IPS-15b (cell line): ENCODE data around the gene BBS1.
"Not testable (repeated sequence)": the region's sequence is repeated elsewhere in the genome, so short reads cannot be mapped to it uniquely, and the experiment has no call there.

Source experiments
- H3K27me3 ChIP-seq: one replicate; pipeline ENCODE4 v1.6.1; 2013; ENCODE audit warnings: low read length; ENCODE audit not compliant: control insufficient read depth, insufficient read depth
- H3K36me3 ChIP-seq: one replicate; pipeline ENCODE4 v1.6.1; 2013; ENCODE audit warnings: low read length; ENCODE audit not compliant: control insufficient read depth, insufficient read depth
- H3K4me1 ChIP-seq: one replicate; pipeline ENCODE4 v1.6.1; 2013; ENCODE audit warnings: mild to moderate bottlenecking, low read length; ENCODE audit not compliant: control insufficient read depth, insufficient read depth
- H3K4me3 ChIP-seq: one replicate; pipeline ENCODE4 v1.5.1; 2013; ENCODE audit warnings: low read depth, low read length
- H3K9ac ChIP-seq: one replicate; pipeline ENCODE4 v1.6.1; 2013; ENCODE audit warnings: low read depth, mild to moderate bottlenecking, low read length
- H3K9me3 ChIP-seq: one replicate; pipeline ENCODE4 v1.6.1; 2013; ENCODE audit warnings: mild to moderate bottlenecking, low read length; ENCODE audit not compliant: control insufficient read depth, insufficient read depth

BBS1 gene

DNA sequence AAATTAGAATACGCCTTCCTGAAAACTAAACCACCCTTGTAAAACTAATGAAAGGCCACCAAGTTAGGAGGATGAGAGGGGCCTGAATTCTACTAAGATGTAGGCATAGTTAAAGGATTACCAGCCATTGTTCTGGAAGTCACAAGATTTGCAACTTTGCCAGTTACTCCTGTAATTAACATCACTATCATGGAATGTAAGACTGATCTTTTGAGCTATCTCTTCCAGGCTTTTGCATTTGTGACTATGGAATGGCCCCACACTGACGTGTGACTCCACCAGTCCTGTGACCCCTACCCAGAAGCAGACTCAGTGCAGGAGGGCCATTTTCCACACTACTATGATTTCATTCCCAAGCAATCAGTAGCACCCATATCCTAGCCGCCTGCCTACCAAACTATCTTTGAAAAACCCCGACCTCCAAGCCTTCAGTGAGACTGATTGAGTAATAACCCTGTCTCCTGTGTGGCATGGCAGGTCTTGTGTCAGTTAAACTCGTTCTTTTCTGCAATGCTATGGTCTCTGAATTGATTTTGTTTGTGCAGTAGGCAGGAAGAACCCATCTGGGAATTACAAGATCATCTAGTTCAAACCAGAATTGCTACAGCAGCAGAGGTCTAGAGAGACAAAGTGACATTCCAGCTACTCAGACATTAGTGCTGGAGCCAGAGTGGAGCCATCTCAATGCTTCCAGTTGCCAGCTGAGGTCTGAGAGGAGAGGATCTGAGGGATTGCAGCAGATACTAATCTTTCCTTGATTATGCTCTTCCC, 59.8 kb downstream of the BBS1 start:
- Histone ChIP-seq H3K4me1 (peaks cover 4% of the 10 kb centered on the region), H3K4me3 (no peak overlapping the region), H3K9me3 (no peaks in the 10 kb centered on the region), H3K36me3 (peaks cover 3% of the 10 kb centered on the region), H3K9ac (no peak overlapping the region), H3K27me3 (no peaks in the 10 kb centered on the region)

GRCh38 chr11:66570850-66571180, 60.4 kb downstream of the BBS1 start:
- Histone ChIP-seq H3K4me1 (peaks cover 4% of the 10 kb centered on the region), H3K9me3 (no peaks in the 10 kb centered on the region), H3K4me3 (no peak overlapping the region), H3K27me3 (no peaks in the 10 kb centered on the region), H3K36me3 (no peaks in the 10 kb centered on the region), H3K9ac (no peak overlapping the region)

- no peak overlapping the region for H3K9ac ChIP-seq
- no peaks in the 10 kb centered on the region for H3K36me3 ChIP-seq
- no peaks in the 10 kb centered on the region for H3K9me3 ChIP-seq
- H3K4me3 ChIP-seq = no peak overlapping the region
- no peaks in the 10 kb centered on the region for H3K4me1 ChIP-seq
- H3K27me3 ChIP-seq = peaks cover 5% of the 10 kb centered on the region
Observed at GRCh38 chr11:66579017-66579606, 68.7 kb downstream of the BBS1 start.

- H3K4me3 ChIP-seq = no peak overlapping the region
- H3K36me3 ChIP-seq = no peaks in the 10 kb centered on the region
- H3K27me3 ChIP-seq = peaks cover 5% of the 10 kb centered on the region
- no peaks in the 10 kb centered on the region for H3K9me3 ChIP-seq
- no peak overlapping the region for H3K9ac ChIP-seq
- H3K4me1 ChIP-seq = no peaks in the 10 kb centered on the region
Observed at GRCh38 chr11:66580803-66581202, 70.4 kb downstream of the BBS1 start.

DNA sequence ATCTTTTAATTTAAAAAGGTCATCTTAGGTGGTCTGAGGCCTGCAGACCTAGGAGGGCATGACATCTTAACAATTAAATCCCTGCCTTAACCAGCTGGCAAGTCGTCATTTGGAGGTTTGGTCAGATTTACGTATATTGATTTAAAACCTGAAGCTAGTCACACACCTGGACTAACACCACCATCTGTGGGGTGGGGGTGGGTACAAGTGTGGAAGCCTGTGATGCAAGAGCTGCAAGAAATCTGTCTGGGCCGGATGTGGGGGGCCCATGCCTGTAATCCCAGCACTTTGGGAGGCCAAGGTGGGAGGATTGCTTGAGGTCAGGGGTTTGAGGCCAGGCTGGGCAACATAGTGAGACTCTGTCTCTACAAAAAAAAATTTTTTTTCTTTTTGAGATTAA, 70.8 kb downstream of the BBS1 start:
- Histone ChIP-seq H3K4me1 (no peaks in the 10 kb centered on the region), H3K36me3 (no peaks in the 10 kb centered on the region), H3K9me3 (no peaks in the 10 kb centered on the region), H3K9ac (no peak overlapping the region), H3K4me3 (no peak overlapping the region), H3K27me3 (peaks cover 5% of the 10 kb centered on the region)

DNA sequence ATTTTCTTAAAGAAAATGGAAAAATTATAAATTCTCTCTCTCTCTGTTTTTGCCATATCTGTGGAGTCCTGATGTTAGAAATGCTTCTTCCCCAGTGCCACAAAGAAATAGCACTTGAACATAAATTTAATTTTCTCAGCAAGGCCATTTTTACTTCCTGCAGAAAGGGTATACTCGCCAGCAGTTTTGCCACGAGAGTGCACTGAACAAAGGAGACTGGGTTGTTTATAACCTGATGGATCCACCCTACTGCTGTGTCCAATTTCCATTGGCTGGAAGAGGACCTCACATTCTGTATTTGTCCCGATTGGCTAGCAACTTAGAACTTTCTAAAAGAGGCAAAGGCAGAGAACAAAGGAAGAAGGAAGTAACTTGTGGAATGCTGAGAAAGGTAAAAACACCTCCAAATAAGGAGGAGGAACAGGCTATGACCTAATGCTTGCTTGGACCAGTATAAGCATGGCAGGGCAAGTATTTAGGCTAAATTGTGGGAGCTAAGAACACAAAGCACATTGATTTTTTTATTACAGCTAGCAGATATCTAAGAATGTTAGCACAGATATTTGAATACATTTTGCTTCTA, 72.2 kb downstream of the BBS1 start:
- H3K4me3 ChIP-seq, H3K36me3 ChIP-seq, H3K4me1 ChIP-seq, H3K9me3 ChIP-seq, H3K27me3 ChIP-seq, H3K9ac ChIP-seq: not testable (repeated sequence)
